SJSA1 (cell line): Measurements from ENCODE around the gene MRPL55. TPM values are rescaled to one million over a fixed set of nuclear protein-coding genes. Genes with fewer than 3 reads are reported as not detected.

Source experiments
- DNase-seq, 2 experiments: peaks; one replicate each; pipeline ENCODE4 v3.0.0-alpha.2; 2015 to 2020; ENCODE audit warnings: low spot score in 2 of 2, low read depth in 1 of 2
- H3K27ac ChIP-seq: fragments of 250-450 bp; sonication (Bioruptor Pico); 2 replicates; pipeline ENCODE4 v1.5.1; 2020; ENCODE audit warnings: mild to moderate bottlenecking, moderate library complexity
- H3K27me3 ChIP-seq: fragments of 250-450 bp; sonication (Bioruptor Pico); replicated peaks from 2 replicates; pipeline ENCODE4 v1.5.1; 2020; ENCODE audit warnings: mild to moderate bottlenecking, moderate library complexity
- H3K36me3 ChIP-seq: fragments of 250-450 bp; sonication (Bioruptor Pico); 2 replicates; pipeline ENCODE4 v1.5.1; 2020; ENCODE audit warnings: mild to moderate bottlenecking
- H3K4me1 ChIP-seq: fragments of 250-450 bp; sonication (Bioruptor Pico); replicated peaks from 2 replicates; pipeline ENCODE4 v1.6.1; 2021; ENCODE audit warnings: mild to moderate bottlenecking
- H3K4me3 ChIP-seq: fragments of 250-450 bp; sonication (Bioruptor Pico); 2 replicates; pipeline ENCODE4 v1.5.1; 2020; ENCODE audit warnings: mild to moderate bottlenecking
- H3K9me3 ChIP-seq: fragments of 250-450 bp; sonication (Bioruptor Pico); replicated peaks from 2 replicates; pipeline ENCODE4 v1.5.1; 2020; ENCODE audit warnings: mild to moderate bottlenecking
- total RNA-seq: library from RNA; depleted of rRNA; stranded (reverse); fragments of >200 nt; shearing (Covaris generic); gene quantifications from 2 replicates; pipeline ENCODE4 v1.2.3, GENCODE V29; 2014

Gene MRPL55
- total RNA-seq, 1 experiment from 2014 or later = 93.4 TPM

GRCh38 chr1:228076796-228077430 is 32.2 kb downstream of the MRPL55 start:
- H3K27ac ChIP-seq = no peak overlapping the region
- H3K4me3 ChIP-seq = no peak overlapping the region
- H3K4me1 ChIP-seq = peaks cover 6% of the 10 kb centered on the region
- DNase-seq = no peak
- no peaks in the 10 kb centered on the region for H3K27me3 ChIP-seq
- H3K9me3 ChIP-seq = no peaks in the 10 kb centered on the region
- no peaks in the 10 kb centered on the region for H3K36me3 ChIP-seq

- Histone ChIP-seq H3K27me3 (no peaks in the 10 kb centered on the region), H3K4me1 (no peaks in the 10 kb centered on the region), H3K27ac (no peak overlapping the region), H3K36me3 (no peaks in the 10 kb centered on the region), H3K9me3 (no peaks in the 10 kb centered on the region), H3K4me3 (no peak overlapping the region)
- DNase-seq = no peak
Measured at GRCh38 chr1:228075801-228076271, 33.3 kb downstream of the MRPL55 start.

- Histone ChIP-seq H3K4me1 (no peaks in the 10 kb centered on the region), H3K27ac (no peak overlapping the region), H3K36me3 (no peaks in the 10 kb centered on the region), H3K4me3 (no peak overlapping the region), H3K9me3 (no peaks in the 10 kb centered on the region), H3K27me3 (no peaks in the 10 kb centered on the region)
- DNase-seq = no peak
Measured at GRCh38 chr1:228074954-228075730, 34.0 kb downstream of the MRPL55 start.

GRCh38 chr1:228073857-228074545 is 35.1 kb downstream of the MRPL55 start:
- no peak for DNase-seq
- Histone ChIP-seq H3K9me3 (no peaks in the 10 kb centered on the region), H3K27me3 (no peaks in the 10 kb centered on the region), H3K27ac (no peak overlapping the region), H3K4me3 (no peak overlapping the region), H3K4me1 (no peaks in the 10 kb centered on the region), H3K36me3 (no peaks in the 10 kb centered on the region)

GRCh38 chr1:228073061-228073856 is 35.8 kb downstream of the MRPL55 start:
- Histone ChIP-seq H3K27ac (no peak overlapping the region), H3K4me1 (no peaks in the 10 kb centered on the region), H3K9me3 (no peaks in the 10 kb centered on the region), H3K4me3 (no peak overlapping the region), H3K27me3 (no peaks in the 10 kb centered on the region), H3K36me3 (no peaks in the 10 kb centered on the region)
- DNase-seq = no peak

GRCh38 chr1:228072658-228073043 is 36.4 kb downstream of the MRPL55 start:
- H3K36me3 ChIP-seq = no peaks in the 10 kb centered on the region
- H3K4me1 ChIP-seq = no peaks in the 10 kb centered on the region
- no peak overlapping the region for H3K27ac ChIP-seq
- H3K9me3 ChIP-seq = no peaks in the 10 kb centered on the region
- no peaks in the 10 kb centered on the region for H3K27me3 ChIP-seq
- DNase-seq = no peak
- no peak overlapping the region for H3K4me3 ChIP-seq

- no peak overlapping the region for H3K4me3 ChIP-seq
- H3K27ac ChIP-seq = no peak overlapping the region
- H3K9me3 ChIP-seq = no peaks in the 10 kb centered on the region
- no peaks in the 10 kb centered on the region for H3K4me1 ChIP-seq
- peaks cover 3% of the 10 kb centered on the region; the same call in 1 of the 2 replicates for H3K27me3 ChIP-seq
- DNase-seq = no peak
- H3K36me3 ChIP-seq = no peaks in the 10 kb centered on the region
Measured at GRCh38 chr1:228071839-228072657, 37.1 kb downstream of the MRPL55 start.

- Histone ChIP-seq H3K27ac (no peak overlapping the region), H3K4me3 (no peak overlapping the region), H3K36me3 (no peaks in the 10 kb centered on the region), H3K9me3 (no peaks in the 10 kb centered on the region), H3K4me1 (no peaks in the 10 kb centered on the region), H3K27me3 (peaks cover 7% of the 10 kb centered on the region; the same call in 1 of the 2 replicates)
- DNase-seq = no peak
Measured at GRCh38 chr1:228070851-228071250, 38.2 kb downstream of the MRPL55 start.

- Histone ChIP-seq H3K4me1 (no peaks in the 10 kb centered on the region), H3K4me3 (no peak overlapping the region), H3K27ac (no peak overlapping the region), H3K27me3 (peaks cover 7% of the 10 kb centered on the region; the same call in 1 of the 2 replicates), H3K9me3 (no peaks in the 10 kb centered on the region), H3K36me3 (no peaks in the 10 kb centered on the region)
- DNase-seq = no peak
Measured at GRCh38 chr1:228070173-228070572, 38.9 kb downstream of the MRPL55 start.

- H3K4me1 ChIP-seq = no peaks in the 10 kb centered on the region
- no peaks in the 10 kb centered on the region for H3K36me3 ChIP-seq
- H3K4me3 ChIP-seq = no peak overlapping the region
- H3K27me3 ChIP-seq = peaks cover 7% of the 10 kb centered on the region; the same call in 1 of the 2 replicates
- no peak overlapping the region for H3K27ac ChIP-seq
- DNase-seq = no peak
- no peaks in the 10 kb centered on the region for H3K9me3 ChIP-seq
Measured at GRCh38 chr1:228068359-228068758, 40.7 kb downstream of the MRPL55 start.

- Histone ChIP-seq H3K4me1 (no peaks in the 10 kb centered on the region), H3K36me3 (no peaks in the 10 kb centered on the region), H3K4me3 (no peak overlapping the region), H3K9me3 (no peaks in the 10 kb centered on the region), H3K27me3 (peaks cover 7% of the 10 kb centered on the region; the same call in 1 of the 2 replicates), H3K27ac (no peak overlapping the region)
- no peak for DNase-seq
Measured at GRCh38 chr1:228066891-228067654, 42.0 kb downstream of the MRPL55 start.

GRCh38 chr1:228066416-228066815 is 42.7 kb downstream of the MRPL55 start:
- Histone ChIP-seq H3K36me3 (no peaks in the 10 kb centered on the region), H3K4me3 (no peak overlapping the region), H3K27me3 (peaks cover 7% of the 10 kb centered on the region; the same call in 1 of the 2 replicates), H3K4me1 (no peaks in the 10 kb centered on the region), H3K9me3 (no peaks in the 10 kb centered on the region), H3K27ac (no peak overlapping the region)
- DNase-seq = no peak
